Natural killer cell treated with Interleukin-12 subunit alpha and Interleukin-12 subunit beta and Interleukin-15 and Interleukin-18, amount 100 ng/mL, for 72 hours (primary cell): Measurements from ENCODE around the gene NKD2. TPM values are rescaled to one million over a fixed set of nuclear protein-coding genes. Genes with fewer than 3 reads are reported as not detected.

Experiments used
- ATAC-seq, 2 donors: fragments of 150-1000 bp; cut with Tn5 transposase in 1 of 2; sonication (Bioruptor Pico), chemical (Tn5 transposase) in 1 of 2; 2 replicates each; pipeline ENCODE4 v1.10.0; 2021
- DNase-seq: peaks from one replicate; pipeline ENCODE4 v3.0.0; 2022; ENCODE audit warnings: low spot score
- H3K27ac Mint-ChIP-seq, 2 donors: 1 replicate in 1 of 2; 2 replicates in 1 of 2; pipeline ENCODE4 v1.8.0; 2022; ENCODE audit warnings: mixed read lengths in 2 of 2, mild to moderate bottlenecking in 1 of 2, moderate library complexity in 1 of 2
- H3K27me3 Mint-ChIP-seq, 2 donors: 1 replicate in 1 of 2; 2 replicates in 1 of 2; pipeline ENCODE4 v1.8.0; 2022; ENCODE audit warnings: mixed read lengths in 2 of 2
- H3K36me3 Mint-ChIP-seq: one replicate; pipeline ENCODE4 v1.8.0; 2022; ENCODE audit warnings: mixed read lengths
- H3K4me1 Mint-ChIP-seq, 2 donors: 1 replicate in 1 of 2; 2 replicates in 1 of 2; pipeline ENCODE4 v1.8.0; 2022; ENCODE audit warnings: low read depth in 2 of 2, mixed read lengths in 2 of 2, mild to moderate bottlenecking in 1 of 2
- H3K4me3 Mint-ChIP-seq: one replicate; pipeline ENCODE4 v1.8.0; 2022; ENCODE audit warnings: mixed read lengths
- H3K9me3 Mint-ChIP-seq: 2 replicates; pipeline ENCODE4 v1.8.0; 2022; ENCODE audit warnings: mixed read lengths
- total RNA-seq, 2 donors: library from RNA; stranded (reverse); gene quantifications; one replicate each; pipeline ENCODE4 v1.2.3, GENCODE V29; 2022

The NKD2 gene
- total RNA-seq, 2 donors from 2014 or later = 0.53 TPM; not detected in 1

DNA sequence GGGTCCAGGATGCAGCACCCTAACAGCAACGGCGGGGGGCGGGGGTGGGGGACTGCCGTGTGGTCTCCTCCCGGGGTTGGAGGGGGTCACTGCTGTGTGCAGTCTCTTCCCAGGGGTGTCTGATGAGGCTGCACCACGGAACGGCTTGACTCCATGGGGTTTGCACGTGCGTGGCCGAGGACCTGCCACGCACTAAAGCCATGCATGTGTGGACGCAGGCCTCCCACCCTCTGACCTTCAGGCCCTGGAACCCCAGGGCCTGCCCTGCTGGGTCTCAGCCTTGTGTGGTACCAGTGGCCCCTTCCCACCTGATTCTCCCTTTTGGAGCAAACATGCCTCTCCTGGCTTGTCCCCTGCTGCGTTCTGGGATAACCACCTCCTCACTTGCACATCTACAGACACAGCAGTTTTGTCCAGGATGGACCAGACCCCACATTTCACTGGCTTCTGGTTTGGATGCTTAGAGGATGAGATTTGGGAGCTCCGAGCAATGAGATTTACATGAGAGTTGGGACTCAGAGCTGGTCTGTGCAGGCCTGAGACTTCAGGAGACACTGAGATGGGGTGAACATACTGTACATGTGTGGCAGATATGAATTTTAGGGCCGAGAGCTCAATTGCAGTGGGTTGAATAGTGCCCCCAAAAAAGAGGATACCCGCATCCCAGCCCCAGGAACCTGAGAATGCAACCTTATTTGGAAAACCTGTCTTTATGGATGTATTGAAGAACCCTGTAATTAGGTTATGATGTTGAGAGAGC is 57.5 kb downstream of the NKD2 start:
- Mint-ChIP-seq H3K36me3 (no peaks in the 10 kb centered on the region), H3K27me3 (no peaks in the 10 kb centered on the region), H3K27ac (no peak overlapping the region), H3K4me1 (no peaks in the 10 kb centered on the region), H3K9me3 (no peaks in the 10 kb centered on the region), H3K4me3 (no peak overlapping the region)
- DNase-seq = peak; percentile 49
- no peak for ATAC-seq

DNA sequence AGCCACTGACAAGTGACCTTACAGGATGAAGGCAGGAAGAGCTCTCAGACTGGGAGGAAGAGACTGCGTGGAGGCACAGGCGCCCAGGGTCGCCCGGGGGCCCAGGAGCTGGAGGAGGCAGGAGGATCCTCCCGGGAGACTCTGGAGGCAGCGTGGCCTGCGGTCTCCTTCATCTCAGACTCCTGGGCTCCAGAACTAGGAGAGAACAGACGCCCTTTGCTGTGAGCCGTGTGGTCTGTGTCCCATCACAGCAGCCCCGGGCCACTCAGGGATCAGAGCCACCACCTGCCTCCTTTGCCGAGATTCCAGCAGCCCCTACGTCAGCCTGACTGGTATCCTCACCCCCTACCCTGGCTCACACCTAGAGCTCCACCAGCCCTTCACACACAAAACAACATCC is 58.1 kb downstream of the NKD2 start:
- peak in 1 of 2 donors; percentile 16 for ATAC-seq
- H3K36me3 Mint-ChIP-seq = no peaks in the 10 kb centered on the region
- no peaks in the 10 kb centered on the region for H3K4me1 Mint-ChIP-seq
- H3K9me3 Mint-ChIP-seq = no peaks in the 10 kb centered on the region
- no peaks in the 10 kb centered on the region for H3K27me3 Mint-ChIP-seq
- DNase-seq = peak; percentile 22
- H3K27ac Mint-ChIP-seq = no peak overlapping the region
- H3K4me3 Mint-ChIP-seq = no peak overlapping the region

DNA sequence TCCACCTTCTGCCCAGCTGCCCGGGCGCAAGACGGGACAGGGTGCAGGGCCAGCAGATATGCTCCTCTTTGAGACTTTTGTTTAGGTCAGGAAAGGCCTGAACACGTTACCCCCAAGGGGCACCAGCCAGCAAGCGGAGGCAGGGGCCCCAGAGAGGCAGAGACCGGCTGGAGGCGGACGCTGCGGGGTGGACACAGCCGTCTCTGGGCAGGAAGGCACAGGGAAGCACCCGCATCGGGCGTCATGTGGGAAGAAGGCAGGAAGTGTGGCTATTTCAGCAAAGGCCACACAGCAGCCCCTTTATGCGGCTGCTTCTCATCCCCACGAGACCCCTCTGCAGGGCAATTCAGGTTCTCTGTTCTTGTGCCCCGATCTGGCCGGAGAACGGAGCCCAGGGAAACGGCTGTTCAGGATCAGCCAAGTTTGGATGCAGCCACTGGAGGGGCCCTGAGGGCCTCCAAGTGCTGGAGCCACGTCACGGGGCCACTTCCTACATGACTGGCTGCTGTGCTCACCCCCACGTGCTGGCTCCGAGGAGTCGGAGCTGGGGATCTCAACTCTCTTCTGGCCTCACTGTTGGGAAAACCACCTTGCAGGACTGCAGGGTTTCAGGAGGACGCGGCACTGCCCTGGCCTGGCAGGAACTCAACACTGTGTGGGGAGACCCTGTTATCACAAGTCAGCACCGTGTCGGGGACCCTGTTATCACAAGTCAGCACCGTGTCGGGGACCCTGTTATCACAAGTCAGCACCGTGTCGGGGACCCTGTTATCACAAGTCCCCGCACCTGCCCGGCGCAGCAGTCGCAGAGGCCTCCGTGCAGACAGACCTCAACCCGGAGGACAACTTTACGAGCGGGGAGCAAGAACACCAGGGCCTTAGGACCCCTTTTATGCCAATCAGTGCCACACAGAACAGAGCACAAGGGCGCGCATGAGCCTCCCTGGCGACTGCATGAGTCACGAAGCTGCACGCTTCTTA is 58.8 kb downstream of the NKD2 start:
- H3K36me3 Mint-ChIP-seq = no peaks in the 10 kb centered on the region
- H3K27me3 Mint-ChIP-seq = no peaks in the 10 kb centered on the region
- no peak overlapping the region for H3K4me3 Mint-ChIP-seq
- H3K9me3 Mint-ChIP-seq = no peaks in the 10 kb centered on the region
- DNase-seq (peak; percentile 54), ATAC-seq (no peak)
- no peak overlapping the region for H3K27ac Mint-ChIP-seq
- H3K4me1 Mint-ChIP-seq = no peaks in the 10 kb centered on the region

GRCh38 chr5:1068204-1068894 is 59.7 kb downstream of the NKD2 start:
- DNase-seq = no peak
- ATAC-seq = no peak
- Mint-ChIP-seq H3K9me3 (no peaks in the 10 kb centered on the region), H3K4me1 (no peaks in the 10 kb centered on the region), H3K27ac (no peak overlapping the region), H3K27me3 (no peaks in the 10 kb centered on the region), H3K4me3 (no peak overlapping the region), H3K36me3 (no peaks in the 10 kb centered on the region)

DNA sequence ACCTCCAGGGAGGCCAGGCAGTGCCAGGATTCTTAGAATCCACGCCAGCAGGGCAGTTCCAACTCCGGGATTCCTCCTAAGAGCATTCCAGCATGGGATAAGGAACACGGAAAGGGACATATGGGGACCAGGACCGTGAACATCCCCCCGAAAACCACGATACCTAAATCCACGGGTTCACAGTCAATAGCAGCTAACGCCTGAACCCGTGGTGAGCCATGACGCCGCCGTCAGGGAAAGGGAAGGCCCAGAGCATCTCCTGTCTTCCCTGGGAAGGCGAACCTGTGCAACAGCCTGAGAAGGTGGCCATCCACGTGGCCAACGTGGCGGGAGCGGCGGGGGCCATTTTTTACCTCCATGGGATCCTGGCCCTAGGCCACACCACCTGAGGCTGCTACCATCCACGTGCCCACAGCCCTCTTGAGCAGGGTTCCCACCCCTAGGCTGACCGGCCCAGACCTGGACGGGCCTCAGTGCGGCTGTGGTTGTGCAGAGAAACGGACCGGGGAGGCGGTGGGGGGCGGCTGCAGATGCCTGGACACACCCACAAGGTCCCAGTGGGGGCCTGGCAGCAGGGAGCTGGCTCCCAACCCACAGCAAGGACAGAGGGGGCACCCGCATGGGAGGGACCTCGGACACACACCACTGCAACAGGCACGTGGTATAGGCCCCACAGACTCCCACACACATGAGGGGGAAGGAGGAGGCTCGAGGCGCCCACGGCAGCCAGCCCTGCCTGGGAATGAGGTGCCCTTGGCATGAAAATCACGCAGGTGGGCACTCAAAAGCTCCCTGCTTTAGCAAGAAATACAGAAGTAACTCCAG is 60.5 kb downstream of the NKD2 start:
- H3K27ac Mint-ChIP-seq = no peak overlapping the region
- no peaks in the 10 kb centered on the region for H3K27me3 Mint-ChIP-seq
- ATAC-seq (no peak), DNase-seq (no peak)
- H3K36me3 Mint-ChIP-seq = no peaks in the 10 kb centered on the region
- H3K4me3 Mint-ChIP-seq = no peak overlapping the region
- H3K4me1 Mint-ChIP-seq = no peaks in the 10 kb centered on the region
- H3K9me3 Mint-ChIP-seq = no peaks in the 10 kb centered on the region

GRCh38 chr5:1069720-1070088 is 61.1 kb downstream of the NKD2 start:
- Mint-ChIP-seq H3K36me3 (no peaks in the 10 kb centered on the region), H3K27ac (no peak overlapping the region), H3K4me1 (no peaks in the 10 kb centered on the region), H3K9me3 (no peaks in the 10 kb centered on the region), H3K4me3 (no peak overlapping the region), H3K27me3 (no peaks in the 10 kb centered on the region)
- no peak for ATAC-seq
- DNase-seq = no peak

GRCh38 chr5:1073239-1074102 is 64.9 kb downstream of the NKD2 start:
- H3K9me3 Mint-ChIP-seq = no peaks in the 10 kb centered on the region
- no peak for DNase-seq
- no peaks in the 10 kb centered on the region for H3K27me3 Mint-ChIP-seq
- ATAC-seq = no peak
- H3K27ac Mint-ChIP-seq = no peak overlapping the region
- H3K4me1 Mint-ChIP-seq = no peaks in the 10 kb centered on the region
- no peak overlapping the region for H3K4me3 Mint-ChIP-seq
- H3K36me3 Mint-ChIP-seq = no peaks in the 10 kb centered on the region

DNA sequence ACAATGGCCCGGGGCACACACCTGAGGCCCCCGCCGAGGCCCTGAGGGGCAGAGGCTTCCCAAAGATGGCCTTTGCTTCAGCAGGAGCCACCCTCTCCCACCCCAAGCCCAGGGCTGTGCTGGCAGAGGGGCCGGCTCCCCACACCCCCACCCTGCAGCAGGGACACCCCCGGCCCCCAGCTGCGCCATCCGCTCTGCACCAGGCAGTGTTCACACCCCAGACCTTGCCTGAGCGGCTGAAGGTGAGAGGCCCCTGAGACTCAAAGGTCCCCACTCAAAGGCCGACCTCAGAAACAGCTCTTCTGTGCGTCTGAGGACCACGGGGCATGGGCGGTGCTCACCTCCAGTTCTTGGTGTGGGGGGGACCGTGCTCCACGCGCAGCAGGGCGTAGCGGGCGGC is 65.6 kb downstream of the NKD2 start:
- Mint-ChIP-seq H3K27me3 (no peaks in the 10 kb centered on the region), H3K4me1 (no peaks in the 10 kb centered on the region), H3K36me3 (no peaks in the 10 kb centered on the region)

DNA sequence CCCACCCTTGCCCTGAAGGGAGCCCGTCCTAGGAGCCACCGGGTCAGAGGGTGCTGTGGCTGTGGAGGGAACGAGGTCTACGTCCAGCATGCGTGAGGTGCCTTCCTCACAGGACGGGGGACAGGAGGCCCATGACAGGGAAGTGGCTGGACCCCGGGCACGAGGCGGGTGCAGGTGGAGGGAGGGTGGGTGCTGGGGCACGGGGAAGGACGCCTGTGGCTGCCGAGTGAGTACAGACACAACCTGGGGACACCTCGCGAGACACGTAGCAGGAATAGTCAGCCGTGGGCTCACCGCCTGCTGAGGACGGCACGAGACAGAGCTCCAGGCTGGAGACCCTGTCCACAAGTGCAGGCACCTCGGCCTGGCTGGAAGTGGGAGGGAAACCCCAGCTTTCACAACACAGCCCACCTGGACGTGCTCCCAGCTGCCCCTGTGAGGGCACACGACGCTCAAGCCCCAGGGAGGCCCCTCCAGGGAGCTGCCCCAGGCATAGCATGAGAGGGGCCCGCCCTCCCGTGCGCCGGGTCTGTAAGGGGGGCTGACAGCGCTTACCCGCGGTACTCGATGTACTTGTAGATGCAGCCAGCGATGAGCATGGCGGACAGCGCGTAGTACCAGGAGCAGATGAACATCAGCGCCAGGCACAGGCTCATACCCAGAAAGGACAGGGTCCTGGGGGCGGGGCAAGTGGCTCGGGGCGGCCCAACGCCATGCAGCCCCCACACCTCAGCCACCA is 66.4 kb downstream of the NKD2 start:
- H3K4me1 Mint-ChIP-seq = no peaks in the 10 kb centered on the region

More for the DNA sequence above, 65.6 kb downstream of the NKD2 start:
- ATAC-seq (peak in 1 of 2 donors; percentile 33), DNase-seq (no peak)
- Mint-ChIP-seq H3K4me3 (no peak overlapping the region), H3K9me3 (no peaks in the 10 kb centered on the region), H3K27ac (no peak overlapping the region)

GRCh38 chr5:1075555-1075881 is 66.9 kb downstream of the NKD2 start:
- ATAC-seq (no peak), DNase-seq (no peak)
- no peaks in the 10 kb centered on the region for H3K27me3 Mint-ChIP-seq
- no peaks in the 10 kb centered on the region for H3K36me3 Mint-ChIP-seq
- H3K4me3 Mint-ChIP-seq = no peak overlapping the region
- H3K9me3 Mint-ChIP-seq = no peaks in the 10 kb centered on the region
- no peak overlapping the region for H3K27ac Mint-ChIP-seq
- no peaks in the 10 kb centered on the region for H3K4me1 Mint-ChIP-seq

More for the DNA sequence above, 66.4 kb downstream of the NKD2 start:
- ATAC-seq = peak in 1 of 2 donors; percentile 10
- H3K9me3 Mint-ChIP-seq = no peaks in the 10 kb centered on the region
- H3K27ac Mint-ChIP-seq = no peak overlapping the region
- DNase-seq = no peak
- H3K36me3 Mint-ChIP-seq = no peaks in the 10 kb centered on the region
- H3K4me3 Mint-ChIP-seq = no peak overlapping the region
- H3K27me3 Mint-ChIP-seq = no peaks in the 10 kb centered on the region

DNA sequence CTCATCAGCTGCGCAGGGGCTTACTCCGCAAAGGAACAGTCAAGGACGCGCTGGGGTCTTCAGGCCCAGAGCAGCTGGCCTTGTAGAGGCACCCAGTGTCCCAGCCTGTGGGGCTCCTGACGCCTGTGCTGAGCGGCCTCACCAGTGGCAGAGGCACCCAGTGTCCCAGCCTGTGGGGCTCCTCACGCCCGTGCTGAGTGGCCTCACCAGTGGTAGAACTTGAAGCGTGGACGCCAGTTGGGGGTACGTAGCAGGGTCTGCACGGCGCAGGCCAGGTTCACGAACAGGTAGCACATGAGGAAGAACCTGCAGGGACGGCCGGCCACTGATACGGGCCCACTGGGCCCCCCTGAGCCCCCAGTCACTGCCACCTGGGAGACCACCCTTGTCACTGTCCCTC is 67.3 kb downstream of the NKD2 start:
- H3K27ac Mint-ChIP-seq = no peak overlapping the region
- ATAC-seq = peak; percentile 15 to 37

DNA sequence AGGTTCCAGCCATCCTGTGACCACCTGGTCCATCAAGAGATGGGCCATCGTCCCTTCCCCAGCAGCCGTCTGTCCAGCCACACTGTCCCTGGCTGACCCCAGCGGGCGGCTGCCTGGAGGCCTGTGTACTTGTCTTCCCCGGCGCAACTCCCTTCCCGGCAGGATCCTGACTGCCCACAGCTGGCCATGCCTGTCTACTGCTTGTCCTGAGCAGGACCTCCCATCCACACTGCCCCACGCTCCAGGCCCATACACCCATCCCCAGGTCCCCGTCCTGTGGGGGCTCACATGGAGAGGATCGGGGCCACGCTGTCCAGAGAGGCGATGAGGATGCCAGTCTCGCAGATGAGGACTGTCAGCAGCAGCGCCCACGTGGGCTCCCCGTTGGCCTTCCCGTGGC is 67.8 kb downstream of the NKD2 start:
- no peak for DNase-seq
- H3K4me3 Mint-ChIP-seq = no peak overlapping the region
- ATAC-seq = no peak
- peaks cover 0 to 6% of the 10 kb centered on the region in 2 donors for H3K4me1 Mint-ChIP-seq
- H3K9me3 Mint-ChIP-seq = no peaks in the 10 kb centered on the region
- H3K27me3 Mint-ChIP-seq = no peaks in the 10 kb centered on the region
- H3K27ac Mint-ChIP-seq = no peak overlapping the region
- H3K36me3 Mint-ChIP-seq = no peaks in the 10 kb centered on the region

More for the DNA sequence above, 67.3 kb downstream of the NKD2 start:
- H3K9me3 Mint-ChIP-seq = no peaks in the 10 kb centered on the region
- peaks cover 0 to 3% of the 10 kb centered on the region in 2 donors for H3K4me1 Mint-ChIP-seq
- no peaks in the 10 kb centered on the region for H3K36me3 Mint-ChIP-seq
- H3K4me3 Mint-ChIP-seq = no peak overlapping the region
- H3K27me3 Mint-ChIP-seq = no peaks in the 10 kb centered on the region
- no peak for DNase-seq
